ENCODE measurements around the gene SPTBN1. TPM values are rescaled to one million over a fixed set of nuclear protein-coding genes. Genes with fewer than 3 reads are reported as not detected.
"Not testable (repeated sequence)": the region's sequence is repeated elsewhere in the genome, so short reads cannot be mapped to it uniquely, and the experiment has no call there.

Gene SPTBN1
- total RNA-seq, 2 experiments from 2014 or later: 171 to 184 TPM

GRCh38 chr2:54687595-54688152, 231.5 kb downstream of the SPTBN1 start:
- peaks cover 21% of the 10 kb centered on the region for H3K4me1 Mint-ChIP-seq
- no peak for DNase-seq
- no peak overlapping the region for H3K4me3 Mint-ChIP-seq
- peaks cover 27% of the 10 kb centered on the region for H3K27me3 Mint-ChIP-seq
- H3K9me3 Mint-ChIP-seq: peaks cover 2% of the 10 kb centered on the region
- H3K27ac Mint-ChIP-seq: no peak overlapping the region
- ChIA-PET CTCF (interaction anchor here (0.5 to 1.0 kb wide), 4 partner anchors 8 to 614 kb away, joined by 3 read pairs; no protein-coding TSS in a partner anchor), POLR2A (no interaction called here)
- no peaks in the 10 kb centered on the region for H3K36me3 Mint-ChIP-seq (ENCODE audit: low read depth)

DNA sequence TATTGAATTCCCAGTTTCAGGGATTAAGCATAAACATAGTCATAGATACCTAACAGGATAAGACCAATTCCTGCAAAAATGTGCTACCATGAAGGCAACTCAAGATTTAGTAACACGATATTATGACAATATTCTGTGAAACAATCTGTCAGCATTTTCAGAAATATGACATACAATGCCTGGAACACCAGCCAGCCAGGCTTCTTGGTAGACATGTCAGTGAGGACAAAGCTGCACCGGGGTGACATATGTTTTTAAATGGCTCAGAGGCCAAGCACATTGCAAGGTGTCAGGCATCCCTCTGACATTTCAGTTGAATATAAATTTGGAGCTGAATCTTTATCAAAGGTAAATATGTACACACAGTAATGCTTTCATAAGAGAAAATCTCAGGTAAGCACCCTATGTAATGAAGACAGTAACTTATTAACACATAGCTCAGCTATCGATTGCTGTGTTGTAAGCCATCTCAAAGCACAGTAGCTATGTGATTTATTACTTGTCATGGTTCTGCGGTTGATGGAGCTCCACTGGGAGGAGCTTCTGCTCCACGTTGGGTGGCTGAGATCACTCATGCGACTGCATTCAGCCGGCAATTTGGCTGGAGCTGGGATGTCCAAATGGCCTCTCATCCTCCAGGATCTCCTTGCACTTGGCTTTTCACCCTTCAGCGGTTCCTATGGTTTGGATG, 235.5 kb downstream of the SPTBN1 start:
- ChIA-PET CTCF (interaction anchor here (0.7 to 1.9 kb wide), 3 partner anchors 11 to 27 kb away, joined by 4 to 14 read pairs (median 4); no protein-coding TSS in a partner anchor), POLR2A (interaction anchor here (0.5 to 0.6 kb wide), 2 partner anchors 21 to 171 kb away, joined by 3 to 5 read pairs; no protein-coding TSS in a partner anchor)
- Mint-ChIP-seq H3K9me3 (peaks cover 2% of the 10 kb centered on the region), H3K4me3 (no peak overlapping the region), H3K27ac (no peak overlapping the region), H3K4me1 (peaks cover 15% of the 10 kb centered on the region), H3K36me3 (ENCODE audit: low read depth) (no peaks in the 10 kb centered on the region), H3K27me3 (peaks cover 15% of the 10 kb centered on the region)
- DNase-seq: no peak

GRCh38 chr2:54692556-54692955, 236.4 kb downstream of the SPTBN1 start:
- Mint-ChIP-seq H3K27ac (no peak overlapping the region), H3K36me3 (ENCODE audit: low read depth) (no peaks in the 10 kb centered on the region)

GRCh38 chr2:54695378-54695777, 239.3 kb downstream of the SPTBN1 start:
- ChIA-PET CTCF (interaction anchor here (0.9 to 1.7 kb wide), 3 partner anchors 9 to 30 kb away, joined by 3 to 8 read pairs (median 4); no protein-coding TSS in a partner anchor), POLR2A (no interaction called here)
- no peak overlapping the region for H3K27ac Mint-ChIP-seq
- no peak for DNase-seq
- no peaks in the 10 kb centered on the region for H3K4me1 Mint-ChIP-seq
- H3K9me3 Mint-ChIP-seq: peaks cover 3% of the 10 kb centered on the region
- no peak overlapping the region for H3K4me3 Mint-ChIP-seq
- peaks cover 15% of the 10 kb centered on the region for H3K27me3 Mint-ChIP-seq
- no peaks in the 10 kb centered on the region for H3K36me3 Mint-ChIP-seq (ENCODE audit: low read depth)

More at GRCh38 chr2:54692556-54692955, 236.4 kb downstream of the SPTBN1 start:
- CTCF ChIA-PET: interaction anchor here (0.6 to 1.9 kb wide), 4 partner anchors 12 to 169 kb away, joined by 3 to 14 read pairs (median 4); no protein-coding TSS in a partner anchor
- Mint-ChIP-seq H3K4me1 (peaks cover 10% of the 10 kb centered on the region), H3K27me3 (peaks cover 17% of the 10 kb centered on the region), H3K9me3 (peaks cover 2% of the 10 kb centered on the region), H3K4me3 (no peak overlapping the region)
- DNase-seq: no peak
- POLR2A ChIA-PET: no interaction called here

DNA sequence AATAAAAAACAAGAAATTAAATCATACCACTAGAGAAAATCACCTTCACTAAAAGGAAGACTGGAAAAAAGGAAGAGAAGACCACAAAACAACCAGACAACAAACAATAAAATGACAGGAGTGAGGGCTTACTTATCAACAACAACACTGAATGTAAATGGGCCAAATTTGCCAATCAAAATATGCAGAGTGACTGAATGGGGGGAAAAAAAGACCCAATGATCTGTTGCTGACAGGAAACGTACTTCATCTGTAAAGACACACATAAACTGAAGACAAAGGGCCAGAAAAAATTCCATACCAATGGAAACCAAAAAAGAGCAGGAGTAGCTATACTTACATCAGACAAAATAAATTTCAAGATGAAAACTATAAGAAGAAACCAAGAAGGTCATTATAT, 241.8 kb downstream of the SPTBN1 start:
- H3K27ac Mint-ChIP-seq: no peak overlapping the region
- no peaks in the 10 kb centered on the region for H3K4me1 Mint-ChIP-seq
- H3K36me3 Mint-ChIP-seq (ENCODE audit: low read depth): no peaks in the 10 kb centered on the region
- POLR2A ChIA-PET: no interaction called here
- no peak overlapping the region for H3K4me3 Mint-ChIP-seq
- H3K27me3 Mint-ChIP-seq: peaks cover 33% of the 10 kb centered on the region
- CTCF ChIA-PET: no interaction called here
- peaks cover 3% of the 10 kb centered on the region for H3K9me3 Mint-ChIP-seq
- no peak for DNase-seq

DNA sequence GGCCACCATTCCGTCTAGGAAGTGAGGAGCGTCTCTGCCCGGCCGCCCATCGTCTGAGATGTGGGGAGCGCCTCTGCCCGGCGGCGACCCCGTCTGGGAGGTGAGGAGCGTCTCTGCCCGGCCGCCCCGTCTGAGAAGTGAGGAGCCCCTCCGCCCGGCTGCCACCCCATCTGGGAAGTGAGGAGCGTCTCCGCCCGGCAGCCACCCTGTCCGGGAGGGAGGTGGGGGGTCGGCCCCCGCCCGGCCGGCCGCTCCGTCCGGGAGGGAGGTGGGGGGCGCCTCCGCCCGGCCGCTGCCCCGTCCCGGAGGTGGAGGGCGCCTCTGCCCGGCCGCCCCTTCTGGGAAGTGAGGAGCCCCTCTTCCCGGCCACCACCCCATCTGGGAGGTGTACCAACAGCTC, 242.8 kb downstream of the SPTBN1 start:
- H3K27me3 Mint-ChIP-seq: peaks cover 35% of the 10 kb centered on the region
- CTCF ChIA-PET; H3K4me1 Mint-ChIP-seq; H3K9me3 Mint-ChIP-seq; DNase-seq; POLR2A ChIA-PET; H3K4me3 Mint-ChIP-seq; H3K27ac Mint-ChIP-seq; H3K36me3 Mint-ChIP-seq (ENCODE audit: low read depth): not testable (repeated sequence)

GRCh38 chr2:54699665-54700064, 243.5 kb downstream of the SPTBN1 start:
- ChIA-PET CTCF (no interaction called here), POLR2A (no interaction called here)
- Mint-ChIP-seq H3K36me3 (ENCODE audit: low read depth) (no peaks in the 10 kb centered on the region), H3K27me3 (peaks cover 35% of the 10 kb centered on the region), H3K9me3 (peaks cover 3% of the 10 kb centered on the region), H3K27ac (no peak overlapping the region), H3K4me1 (no peaks in the 10 kb centered on the region), H3K4me3 (no peak overlapping the region)
- DNase-seq: no peak

GRCh38 chr2:54701029-54701428, 244.9 kb downstream of the SPTBN1 start:
- DNase-seq: no peak
- Mint-ChIP-seq H3K27me3 (peaks cover 33% of the 10 kb centered on the region), H3K4me3 (no peak overlapping the region), H3K9me3 (peaks cover 3% of the 10 kb centered on the region), H3K4me1 (no peaks in the 10 kb centered on the region), H3K36me3 (ENCODE audit: low read depth) (no peaks in the 10 kb centered on the region), H3K27ac (no peak overlapping the region)
- ChIA-PET POLR2A (no interaction called here), CTCF (interaction anchor here (1.5 kb wide), 1 partner anchor 178 kb away, joined by 3 read pairs; no protein-coding TSS in a partner anchor)

GRCh38 chr2:54704238-54704637, 248.1 kb downstream of the SPTBN1 start:
- H3K27ac Mint-ChIP-seq: no peak overlapping the region
- DNase-seq: no peak
- no peaks in the 10 kb centered on the region for H3K9me3 Mint-ChIP-seq
- ChIA-PET CTCF (interaction anchor here (0.7 to 2.2 kb wide), 26 partner anchors 8 to 597 kb away, joined by 3 to 26 read pairs (median 4); partner anchors contain the start of gene EML6), POLR2A (interaction anchor here (0.7 kb wide), 1 partner anchor 145 kb away, joined by 3 read pairs; no protein-coding TSS in a partner anchor)
- peaks cover 41% of the 10 kb centered on the region for H3K27me3 Mint-ChIP-seq
- no peak overlapping the region for H3K4me3 Mint-ChIP-seq
- H3K36me3 Mint-ChIP-seq (ENCODE audit: low read depth): no peaks in the 10 kb centered on the region
- H3K4me1 Mint-ChIP-seq: peaks cover 13% of the 10 kb centered on the region

- H3K27ac Mint-ChIP-seq: no peak overlapping the region
- CTCF ChIA-PET: interaction anchor here (0.7 to 2.2 kb wide), 29 partner anchors 9 to 597 kb away, joined by 3 to 26 read pairs (median 4); partner anchors contain the start of gene EML6
- POLR2A ChIA-PET: interaction anchor here (0.7 kb wide), 1 partner anchor 146 kb away, joined by 3 read pairs; no protein-coding TSS in a partner anchor
- no peak overlapping the region for H3K4me3 Mint-ChIP-seq
- no peak for DNase-seq
- H3K36me3 Mint-ChIP-seq (ENCODE audit: low read depth): no peaks in the 10 kb centered on the region
- H3K27me3 Mint-ChIP-seq: peaks cover 47% of the 10 kb centered on the region
- peaks cover 13% of the 10 kb centered on the region for H3K4me1 Mint-ChIP-seq
- H3K9me3 Mint-ChIP-seq: no peaks in the 10 kb centered on the region
Observed at GRCh38 chr2:54704688-54705605, 248.8 kb downstream of the SPTBN1 start.

GRCh38 chr2:54706622-54707021, 250.5 kb downstream of the SPTBN1 start:
- no peaks in the 10 kb centered on the region for H3K36me3 Mint-ChIP-seq (ENCODE audit: low read depth)
- H3K9me3 Mint-ChIP-seq: no peaks in the 10 kb centered on the region
- CTCF ChIA-PET: interaction anchor here (0.5 to 1.1 kb wide), 4 partner anchors 10 to 145 kb away, joined by 3 to 4 read pairs (median 4); no protein-coding TSS in a partner anchor
- no peak overlapping the region for H3K4me3 Mint-ChIP-seq
- POLR2A ChIA-PET: no interaction called here
- peaks cover 43% of the 10 kb centered on the region for H3K27me3 Mint-ChIP-seq
- peaks cover 14% of the 10 kb centered on the region for H3K4me1 Mint-ChIP-seq
- no peak for DNase-seq
- no peak overlapping the region for H3K27ac Mint-ChIP-seq

GRCh38 chr2:54708584-54709335, 252.6 kb downstream of the SPTBN1 start:
- no peak overlapping the region for H3K4me3 Mint-ChIP-seq
- DNase-seq: no peak

More at GRCh38 chr2:54708584-54709335, 252.6 kb downstream of the SPTBN1 start:
- peaks cover 39% of the 10 kb centered on the region for H3K27me3 Mint-ChIP-seq
- H3K4me1 Mint-ChIP-seq: peaks cover 14% of the 10 kb centered on the region
- no peaks in the 10 kb centered on the region for H3K36me3 Mint-ChIP-seq (ENCODE audit: low read depth)
- ChIA-PET CTCF (interaction anchor here (0.8 to 2.2 kb wide), 4 partner anchors 30 to 186 kb away, joined by 3 to 6 read pairs (median 4); no protein-coding TSS in a partner anchor), POLR2A (no interaction called here)
- H3K27ac Mint-ChIP-seq: no peak overlapping the region
- no peaks in the 10 kb centered on the region for H3K9me3 Mint-ChIP-seq
